BJ (cell line): ENCODE measurements around the gene LAMTOR4. TPM values are rescaled to one million over a fixed set of nuclear protein-coding genes. Genes with fewer than 3 reads are reported as not detected.
"Not testable (repeated sequence)": the region's sequence is repeated elsewhere in the genome, so short reads cannot be mapped to it uniquely, and the experiment has no call there.

Experiments used
- CTCF ChIA-PET: fragments of 350-600 bp; formaldehyde crosslinking; extraction: SDS; loops from one replicate; lab custom pipeline; 2021; ENCODE audit warnings: antibody characterized with exemption, inconsistent platforms; lab: Yijun Ruan, JAX
- POLR2A ChIA-PET: fragments of 300-600 bp; sonication (Branson Sonifier 250); formaldehyde crosslinking; extraction: SDS; loops from one replicate; lab custom pipeline; 2021; ENCODE audit warnings: antibody characterized with exemption; lab: Charles Lee
- DNase-seq: peaks from one replicate; pipeline ENCODE4 v3.0.0-alpha.2; 2011; ENCODE audit warnings: low read depth
- H3K27me3 ChIP-seq: 2 replicates; pipeline ENCODE4 v1.6.0; 2011; ENCODE audit warnings: low read length; ENCODE audit not compliant: control insufficient read depth, insufficient read depth
- H3K36me3 ChIP-seq: 2 replicates; pipeline ENCODE4 v1.5.1; 2011; ENCODE audit warnings: low read length; ENCODE audit not compliant: control insufficient read depth, insufficient read depth
- H3K4me3 ChIP-seq: 2 replicates; pipeline ENCODE4 v1.5.1; 2011; ENCODE audit warnings: low read depth, mild to moderate bottlenecking, control low read depth, low read length
- polyA plus RNA-seq: library from polyadenylated mRNA; depleted of rRNA; stranded (reverse); fragments of >200 nt; gene quantifications from 2 replicates; pipeline ENCODE4 v1.2.3, GENCODE V29; 2011
- TF ChIP-seq, protein P1 (sequence below): IDR thresholded peaks from 2 replicates; pipeline ENCODE4 v1.5.1; 2011; ENCODE audit warnings: low read depth, mild to moderate bottlenecking, control low read depth, inconsistent platforms, low read length, moderate library complexity; ENCODE audit not compliant: insufficient read depth

The LAMTOR4 gene
- polyA plus RNA-seq, 1 experiment, result 193 TPM

DNA sequence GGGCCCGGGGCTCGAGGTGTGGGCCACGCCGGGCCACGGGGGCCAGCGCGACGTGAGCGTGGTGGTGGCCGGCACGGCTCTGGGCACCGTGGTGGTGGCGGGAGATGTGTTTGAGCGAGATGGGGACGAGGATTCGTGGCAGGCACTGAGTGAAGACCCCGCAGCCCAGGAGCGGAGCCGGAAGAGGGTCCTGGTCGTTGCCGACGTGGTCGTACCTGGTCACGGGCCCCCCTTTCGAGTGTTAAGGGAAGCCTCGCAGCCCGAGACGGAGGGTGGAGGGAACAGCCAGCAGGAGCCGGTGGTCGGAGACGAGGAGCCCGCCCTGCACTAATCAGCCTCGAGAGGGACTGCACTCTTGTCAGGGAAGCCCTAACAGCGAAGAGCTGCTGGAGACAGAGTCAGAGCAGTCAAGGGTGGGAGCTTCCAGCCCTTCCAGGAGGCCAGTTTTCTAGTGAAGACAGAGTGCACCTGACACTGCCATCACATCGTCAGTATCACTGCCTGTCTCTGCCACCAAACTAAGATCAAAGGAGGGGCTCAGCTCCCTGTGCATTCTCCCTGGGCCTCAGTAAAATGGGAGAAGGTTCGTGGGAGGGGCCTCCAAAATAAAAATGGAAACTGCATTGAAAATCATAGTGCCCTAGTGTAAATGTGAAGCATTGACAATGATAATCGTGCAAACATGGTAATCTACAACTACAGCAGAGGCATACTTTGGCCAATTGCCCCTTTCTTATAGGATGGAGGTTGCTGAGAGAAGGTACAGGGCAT, 20.7 kb upstream of the LAMTOR4 start:
- POLR2A ChIA-PET, result no interaction called here
- TF ChIP-seq, protein P1, sequence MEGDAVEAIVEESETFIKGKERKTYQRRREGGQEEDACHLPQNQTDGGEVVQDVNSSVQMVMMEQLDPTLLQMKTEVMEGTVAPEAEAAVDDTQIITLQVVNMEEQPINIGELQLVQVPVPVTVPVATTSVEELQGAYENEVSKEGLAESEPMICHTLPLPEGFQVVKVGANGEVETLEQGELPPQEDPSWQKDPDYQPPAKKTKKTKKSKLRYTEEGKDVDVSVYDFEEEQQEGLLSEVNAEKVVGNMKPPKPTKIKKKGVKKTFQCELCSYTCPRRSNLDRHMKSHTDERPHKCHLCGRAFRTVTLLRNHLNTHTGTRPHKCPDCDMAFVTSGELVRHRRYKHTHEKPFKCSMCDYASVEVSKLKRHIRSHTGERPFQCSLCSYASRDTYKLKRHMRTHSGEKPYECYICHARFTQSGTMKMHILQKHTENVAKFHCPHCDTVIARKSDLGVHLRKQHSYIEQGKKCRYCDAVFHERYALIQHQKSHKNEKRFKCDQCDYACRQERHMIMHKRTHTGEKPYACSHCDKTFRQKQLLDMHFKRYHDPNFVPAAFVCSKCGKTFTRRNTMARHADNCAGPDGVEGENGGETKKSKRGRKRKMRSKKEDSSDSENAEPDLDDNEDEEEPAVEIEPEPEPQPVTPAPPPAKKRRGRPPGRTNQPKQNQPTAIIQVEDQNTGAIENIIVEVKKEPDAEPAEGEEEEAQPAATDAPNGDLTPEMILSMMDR, result 0 out of 2 replicates have a peak, but pooled peaks have one; percentile 0
- Histone ChIP-seq H3K27me3 (no peaks in the 10 kb centered on the region), H3K4me3 (peak overlapping the region; percentile 77), H3K36me3 (no peaks in the 10 kb centered on the region)
- DNase-seq, result no peak
- CTCF ChIA-PET, result interaction anchor here (0.6 to 9.6 kb wide), 7 partner anchors 14 to 333 kb away, joined by 3 to 147 read pairs (median 4); partner anchors contain the start of gene PVRIG

DNA sequence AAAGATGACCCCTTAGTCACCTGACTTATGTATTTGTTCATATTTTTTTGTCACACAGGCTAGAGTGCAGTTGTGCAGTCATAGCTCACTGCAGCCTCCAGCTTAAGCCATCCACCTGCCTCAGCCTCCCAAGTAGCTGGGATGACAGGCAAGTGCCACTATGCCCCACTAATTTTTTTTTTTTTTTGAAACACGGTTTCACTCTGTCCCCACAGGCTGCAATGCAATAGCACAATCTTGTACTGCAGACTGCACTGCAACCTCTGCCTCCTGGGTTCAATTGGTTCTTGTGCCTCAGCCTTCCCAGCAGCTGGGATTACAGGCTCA, 20.1 kb upstream of the LAMTOR4 start:
- no peak overlapping the region for H3K4me3 ChIP-seq
- H3K36me3 ChIP-seq, result no peaks in the 10 kb centered on the region
- no peaks in the 10 kb centered on the region for H3K27me3 ChIP-seq
- POLR2A ChIA-PET, result no interaction called here
- CTCF ChIA-PET, result interaction anchor here (0.6 to 9.6 kb wide), 7 partner anchors 13 to 333 kb away, joined by 3 to 147 read pairs (median 4); partner anchors contain the start of gene PVRIG
- DNase-seq, result no peak
- TF ChIP-seq, protein P1, result no peak

DNA sequence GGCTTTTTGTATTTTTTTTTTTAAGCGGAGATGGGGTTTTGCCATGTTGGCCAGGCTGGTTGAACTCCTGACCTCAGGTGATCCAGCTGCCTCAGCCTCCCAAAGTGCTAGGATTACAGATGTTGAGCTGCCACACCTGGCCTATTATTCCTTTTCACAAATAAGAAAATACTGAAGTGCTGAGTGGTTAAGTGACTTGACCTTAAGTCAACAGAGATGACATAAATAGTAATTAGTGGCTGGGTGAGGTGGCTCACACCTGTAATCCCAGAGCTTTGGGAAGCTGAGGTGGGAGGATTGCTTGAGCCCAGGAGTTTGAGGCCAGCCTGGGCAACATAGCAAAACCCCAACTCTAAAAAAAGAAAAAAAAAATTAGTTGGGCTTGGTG, 18.5 kb upstream of the LAMTOR4 start:
- CTCF ChIA-PET, result interaction anchor here (0.5 to 9.6 kb wide), 17 partner anchors 12 to 277 kb away, joined by 3 to 147 read pairs (median 4); partner anchors contain the start of genes GAL3ST4, LAMTOR4 and PVRIG
- H3K4me3 ChIP-seq, POLR2A ChIA-PET, H3K36me3 ChIP-seq, DNase-seq, H3K27me3 ChIP-seq: not testable (repeated sequence)

DNA sequence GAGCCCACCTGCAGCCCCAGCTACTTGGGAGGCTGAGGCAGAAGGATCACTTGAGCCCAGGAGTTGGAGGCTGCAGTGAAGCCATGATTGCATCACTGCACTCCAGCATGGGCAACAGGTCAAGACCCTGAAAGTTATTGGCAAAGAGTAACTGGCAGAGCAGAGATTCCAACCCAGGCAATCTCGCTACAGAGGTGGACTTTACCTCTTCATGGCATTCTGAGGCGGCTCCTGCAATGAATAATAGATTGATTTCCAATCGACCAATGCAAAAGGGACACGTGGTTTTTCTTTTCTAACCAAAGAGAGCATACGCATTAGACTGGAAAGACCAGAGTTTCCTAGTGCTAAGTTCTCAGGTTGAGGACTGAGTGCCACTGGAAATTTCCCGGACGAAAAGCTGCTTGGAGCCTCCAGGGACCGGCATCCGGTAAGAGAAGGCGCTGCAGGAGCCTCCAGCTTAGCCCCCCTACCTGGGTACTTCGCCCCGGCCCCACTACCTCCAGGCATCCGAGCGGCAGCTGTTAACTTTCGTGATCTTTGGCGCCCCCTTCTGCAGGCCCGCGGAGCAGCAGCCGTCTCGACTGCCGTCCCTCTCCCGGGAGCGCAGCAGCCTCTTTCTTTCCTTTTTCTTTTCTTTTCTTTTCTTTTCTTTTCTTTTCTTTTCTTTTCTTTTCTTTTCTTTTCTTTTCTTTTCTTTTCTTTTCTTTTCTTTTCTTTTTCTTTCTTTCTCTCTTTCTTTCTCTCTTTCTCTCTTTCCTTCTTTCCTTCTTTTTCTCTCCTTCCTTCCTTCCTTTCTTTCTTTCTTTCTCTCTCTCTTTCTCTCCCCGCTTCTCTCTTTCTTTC, 17.9 kb upstream of the LAMTOR4 start:
- POLR2A ChIA-PET, result no interaction called here
- no peaks in the 10 kb centered on the region for H3K36me3 ChIP-seq
- no peak overlapping the region for H3K4me3 ChIP-seq
- CTCF ChIA-PET, result interaction anchor here (0.5 to 9.6 kb wide), 24 partner anchors 11 to 276 kb away, joined by 3 to 147 read pairs (median 4); partner anchors contain the start of genes AP4M1, AZGP1, GAL3ST4 and LAMTOR4
- no peaks in the 10 kb centered on the region for H3K27me3 ChIP-seq
- TF ChIP-seq, protein P1, result peak; percentile 86
- DNase-seq, result no peak

DNA sequence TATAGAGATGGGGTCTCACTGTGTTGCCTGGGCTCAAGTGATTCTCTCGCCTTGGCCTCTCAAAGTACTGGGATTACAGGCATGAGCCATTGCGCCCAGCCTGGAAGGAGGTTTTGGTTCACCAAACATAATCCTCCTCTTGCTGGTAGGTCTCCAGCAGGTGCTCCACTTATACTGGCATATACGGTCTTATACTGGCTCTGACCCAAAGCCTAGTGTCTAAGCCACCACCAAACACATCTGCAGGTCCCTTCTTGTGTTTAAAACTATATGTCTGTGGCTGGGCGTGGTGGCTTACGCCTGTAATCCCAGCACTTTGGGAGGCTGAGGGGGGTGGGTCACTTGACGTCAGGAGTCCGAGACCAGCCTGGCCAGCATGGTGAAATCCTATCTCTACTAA, 16.6 kb upstream of the LAMTOR4 start:
- ChIA-PET CTCF (interaction anchor here (0.6 to 9.6 kb wide), 30 partner anchors 9 to 275 kb away, joined by 3 to 147 read pairs (median 4); partner anchors contain the start of genes AP4M1, AZGP1, GAL3ST4 and LAMTOR4), POLR2A (no interaction called here)
- TF ChIP-seq, protein P1, result no peak
- Histone ChIP-seq H3K36me3 (no peaks in the 10 kb centered on the region), H3K4me3 (no peak overlapping the region), H3K27me3 (no peaks in the 10 kb centered on the region)
- DNase-seq, result no peak
